HG03280 (cell line): ENCODE measurements around the gene GPN2.

Experiments
- ATAC-seq: cut with Tn5 transposase; IDR thresholded peaks from one replicate; pipeline ENCODE4 v1.9.1; 2021; ENCODE audit warnings: mild to moderate bottlenecking, moderate library complexity; ENCODE audit not compliant: unreplicated experiment

The GPN2 gene

DNA sequence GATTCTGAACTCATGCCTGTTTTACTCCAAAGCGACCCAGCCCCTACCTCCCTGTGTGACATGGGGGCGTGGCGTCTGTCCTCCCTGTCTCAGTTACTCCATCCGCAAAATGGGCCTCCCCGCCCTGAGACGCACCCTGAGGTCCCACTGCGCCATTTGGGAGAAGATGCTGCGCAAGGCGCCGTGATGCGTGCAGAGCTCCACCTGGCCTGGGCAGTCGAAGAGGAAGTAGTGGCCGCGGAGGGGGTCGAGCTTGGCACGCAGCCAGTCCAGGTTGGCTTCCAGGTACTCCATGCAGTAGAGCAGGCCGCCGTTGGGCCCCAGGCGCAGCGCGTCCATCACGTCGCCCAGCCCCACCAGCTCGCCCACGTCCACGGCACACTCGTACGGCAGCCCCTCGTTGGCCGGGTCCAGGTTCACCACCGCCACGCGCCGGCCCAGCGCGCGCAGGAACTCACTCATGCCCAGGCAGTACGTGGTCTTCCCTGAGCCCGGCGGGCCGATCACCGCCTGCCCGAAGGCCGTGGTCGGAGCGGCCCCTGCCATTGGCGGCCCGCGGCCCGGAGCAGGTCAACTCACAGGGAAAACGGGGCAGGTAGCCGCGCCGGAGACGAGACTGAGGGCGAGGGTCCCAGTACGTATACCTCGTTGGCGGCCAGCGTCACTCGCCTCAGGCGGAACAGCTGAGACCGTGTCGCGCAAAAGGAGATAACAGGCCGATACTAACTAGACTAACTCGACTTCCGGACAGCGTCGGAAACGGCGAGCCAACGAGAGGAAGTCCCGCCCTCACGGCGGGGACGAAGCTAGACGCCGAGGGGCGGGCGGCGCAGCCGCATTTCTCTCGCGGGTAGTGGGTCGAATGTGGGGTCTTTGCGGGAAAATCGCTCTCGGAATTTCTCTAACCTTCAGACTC, at the start of gene GPN2:
GPN2 (minus strand) TSS at position 733 of the 916 bp plus-strand sequence; CDS start at position 546, 187 bp downstream.
- peak; percentile 80 for ATAC-seq

DNA sequence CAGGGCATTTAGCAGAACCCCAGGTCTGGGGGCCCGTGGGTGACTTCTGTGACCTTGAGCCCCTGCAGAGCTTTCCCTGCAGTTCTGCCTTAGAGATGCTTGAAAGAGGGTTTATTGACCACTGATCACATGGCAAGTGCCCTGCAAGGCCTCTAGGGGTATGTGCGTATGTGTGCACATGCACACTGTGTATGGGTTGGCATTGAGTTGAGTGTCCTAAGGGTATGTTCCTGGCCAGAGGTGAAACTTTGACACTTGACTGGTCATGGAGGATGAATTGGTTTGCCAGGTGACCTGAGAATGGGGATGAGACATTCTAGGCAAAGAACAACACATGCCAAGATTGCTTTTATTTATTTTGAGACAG, 48.6 kb upstream of the GPN2 start:
- no peak for ATAC-seq

DNA sequence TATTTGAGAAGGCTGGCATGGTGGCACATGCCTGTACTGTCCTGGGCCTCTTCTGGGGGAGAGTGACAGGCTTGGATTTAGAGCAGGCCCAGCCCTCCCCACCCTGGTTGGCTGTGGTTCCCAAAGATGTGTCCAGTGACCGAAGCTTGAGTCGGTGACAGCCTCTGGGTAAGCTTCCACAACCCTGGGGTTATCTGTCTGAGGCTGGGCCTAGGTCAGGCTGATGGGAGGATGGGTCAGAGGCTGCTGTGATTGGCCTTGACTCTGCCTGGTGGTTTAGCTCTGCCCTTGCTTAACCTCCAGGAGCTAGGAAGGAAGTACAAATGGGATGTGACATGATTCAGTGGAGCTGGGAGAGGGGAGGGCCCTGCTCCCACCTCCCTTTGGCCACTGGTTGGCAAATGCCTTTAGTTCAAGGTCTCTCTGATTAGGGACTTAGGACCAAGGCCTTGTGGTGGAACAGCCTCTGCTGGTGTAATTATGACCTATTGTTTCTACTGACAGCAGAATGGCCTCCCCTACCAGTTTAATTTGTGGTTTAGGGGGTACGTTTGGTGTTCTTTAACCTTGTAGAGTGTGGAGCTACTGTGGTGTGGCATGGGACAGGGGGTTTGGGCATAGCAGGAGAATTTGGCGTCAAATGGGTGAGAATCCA, 48.0 kb upstream of the GPN2 start:
- ATAC-seq: no peak

DNA sequence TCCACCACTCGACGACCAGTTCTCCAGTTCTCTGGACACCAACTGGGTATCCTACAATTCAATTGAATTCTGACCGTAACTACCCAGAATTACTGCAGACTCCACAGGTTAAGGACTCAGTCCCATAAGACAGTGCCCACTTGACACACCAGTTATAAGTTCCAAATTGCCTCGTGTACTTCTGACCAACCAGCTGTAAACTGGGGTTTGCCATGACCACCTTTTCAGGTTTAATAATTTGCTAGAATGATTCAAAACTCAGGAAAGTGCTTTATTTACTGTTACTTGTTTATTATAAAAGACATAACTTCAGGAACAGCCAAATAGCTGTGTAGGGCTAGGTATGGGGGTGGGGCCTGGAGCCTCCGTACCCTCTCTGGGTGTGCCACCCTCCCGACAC, 46.7 kb upstream of the GPN2 start:
- ATAC-seq: no peak

DNA sequence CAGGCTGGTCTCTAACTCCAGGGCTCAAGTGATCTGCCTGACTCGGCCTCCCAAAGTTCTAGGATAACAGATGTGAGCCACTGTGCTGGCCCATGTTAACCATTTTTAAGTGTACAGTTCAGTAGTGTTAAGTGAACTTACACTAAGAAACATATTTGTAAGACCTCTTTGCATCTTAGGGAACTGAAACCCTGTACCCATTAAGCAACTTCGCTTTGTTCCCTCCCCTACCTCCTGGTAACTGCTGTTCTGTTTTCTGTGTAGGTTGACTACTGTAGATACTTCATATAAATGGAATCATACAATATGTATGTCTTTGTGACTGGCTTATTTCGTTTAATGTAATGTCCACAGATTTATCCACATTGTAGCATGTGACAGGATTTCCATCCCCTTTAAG, 42.4 kb upstream of the GPN2 start:
- no peak for ATAC-seq

DNA sequence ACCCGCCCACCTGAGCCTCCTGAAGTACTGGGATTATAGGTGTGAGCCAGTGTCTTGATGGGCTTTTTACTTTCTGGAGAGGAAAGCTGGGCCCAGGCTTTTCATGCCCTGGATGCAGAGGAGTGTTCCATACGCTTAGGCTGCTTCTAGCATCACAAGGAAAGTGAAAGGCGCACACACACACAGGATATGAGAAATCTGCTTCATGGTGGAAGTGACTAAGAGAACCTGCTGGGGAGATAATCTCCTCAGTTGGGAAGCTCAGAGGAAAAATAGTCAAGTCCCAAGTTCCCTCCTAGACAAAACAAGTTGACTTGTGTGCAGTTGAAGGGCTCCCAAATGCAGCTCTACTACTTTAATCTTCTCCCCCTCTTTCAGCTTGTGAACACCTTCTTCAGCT, 33.6 kb upstream of the GPN2 start:
- no peak for ATAC-seq

DNA sequence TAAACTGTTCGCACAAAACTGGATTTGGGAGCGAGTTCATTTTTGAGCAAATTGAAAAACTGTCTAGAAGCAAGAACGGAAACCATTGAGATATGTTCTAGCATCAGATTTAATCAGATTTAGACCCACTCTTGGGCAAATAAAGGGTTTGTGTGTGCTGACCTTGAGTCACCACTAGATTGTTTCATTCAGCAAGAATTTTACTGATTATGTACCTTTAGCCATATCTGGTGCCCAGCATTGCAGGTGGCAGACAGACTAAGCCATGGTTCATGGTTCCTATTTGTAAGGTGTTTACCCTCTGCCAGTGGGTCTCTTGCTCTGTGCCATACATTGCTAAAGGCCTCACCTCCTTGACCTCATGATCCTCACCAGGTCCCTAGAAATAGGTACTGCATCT, 32.8 kb upstream of the GPN2 start:
- no peak for ATAC-seq

DNA sequence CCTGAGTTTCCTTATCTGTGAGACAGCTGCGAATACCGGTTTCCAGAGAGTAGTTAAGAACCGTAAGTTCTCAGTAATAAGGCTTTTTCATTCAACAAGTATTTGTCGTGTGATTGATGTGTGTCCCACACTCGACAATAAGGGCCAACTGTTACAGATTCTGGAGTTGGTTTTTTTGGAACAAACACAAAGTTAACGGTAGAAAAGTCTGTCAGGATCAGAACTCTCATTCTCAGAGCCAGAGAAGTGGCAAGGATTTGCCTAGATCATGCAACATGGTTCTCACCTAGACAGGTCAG, 32.3 kb upstream of the GPN2 start:
- ATAC-seq: no peak

DNA sequence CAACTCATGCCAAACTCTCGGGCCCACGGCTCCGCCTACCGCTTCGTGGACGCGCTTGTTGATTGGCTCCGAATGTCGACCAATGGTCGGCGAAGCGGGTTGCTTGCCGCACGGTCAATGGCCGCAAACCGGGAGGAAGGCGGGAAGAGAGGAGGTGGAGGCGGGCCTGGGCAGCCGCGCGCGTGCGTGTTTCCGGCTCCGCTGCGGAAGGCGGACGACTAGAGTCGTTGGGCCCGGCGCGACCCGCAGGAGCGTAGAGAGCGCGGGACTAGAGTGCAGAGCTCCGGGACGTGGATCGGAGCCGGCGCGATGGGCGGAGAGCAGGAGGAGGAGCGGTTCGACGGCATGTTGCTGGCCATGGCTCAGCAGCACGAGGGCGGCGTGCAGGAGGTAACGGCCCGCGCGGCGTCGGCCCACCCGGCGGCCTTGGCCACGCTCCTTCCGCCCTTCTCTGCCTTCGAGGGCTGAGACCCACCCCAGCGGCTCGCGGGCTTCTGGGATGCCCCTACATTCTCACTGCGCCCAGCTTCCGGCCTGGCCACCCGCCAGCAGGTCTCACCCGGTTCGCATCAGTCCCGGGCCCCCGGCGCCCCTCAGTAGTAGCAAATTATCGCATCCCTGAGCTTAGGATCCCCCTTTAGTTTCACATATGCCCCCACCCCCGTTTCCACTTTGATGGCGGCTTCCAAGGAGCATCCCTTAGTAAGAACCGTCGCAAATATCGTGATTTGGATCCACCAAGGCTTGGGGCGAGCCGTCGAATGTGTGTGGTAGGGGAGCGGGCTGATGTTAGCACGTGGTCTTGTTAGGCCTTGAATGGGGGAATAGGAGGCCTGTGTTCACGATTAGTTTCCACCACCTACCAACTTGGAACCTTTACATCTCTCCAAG, 31.7 kb upstream of the GPN2 start, which contains the start of gene NUDC:
NUDC (plus strand) TSS at position 204 of the 891 bp plus-strand sequence; CDS start at position 310, 106 bp downstream.
- peak; percentile 98 for ATAC-seq

DNA sequence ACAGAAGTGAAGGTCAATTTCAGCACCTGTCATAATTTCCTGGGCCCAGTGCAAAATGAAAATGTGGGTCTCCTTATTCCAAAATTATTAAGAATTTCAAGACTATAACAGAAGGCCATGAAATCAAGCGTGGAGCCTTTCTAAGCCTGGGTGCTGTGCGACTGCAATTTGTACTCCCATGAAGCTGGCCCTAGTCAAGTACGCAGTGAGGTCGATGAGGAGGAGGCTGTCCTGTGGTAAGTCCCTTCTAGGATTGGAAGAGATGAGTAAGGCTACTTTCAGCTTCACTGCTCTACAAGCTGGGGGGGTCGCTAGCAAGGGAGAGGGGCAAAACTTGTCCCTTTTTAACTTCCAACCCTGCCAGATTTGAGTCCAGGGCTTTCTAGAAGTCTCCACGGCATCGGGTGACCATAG, 31.1 kb upstream of the GPN2 start:
- peak; percentile 18 for ATAC-seq

DNA sequence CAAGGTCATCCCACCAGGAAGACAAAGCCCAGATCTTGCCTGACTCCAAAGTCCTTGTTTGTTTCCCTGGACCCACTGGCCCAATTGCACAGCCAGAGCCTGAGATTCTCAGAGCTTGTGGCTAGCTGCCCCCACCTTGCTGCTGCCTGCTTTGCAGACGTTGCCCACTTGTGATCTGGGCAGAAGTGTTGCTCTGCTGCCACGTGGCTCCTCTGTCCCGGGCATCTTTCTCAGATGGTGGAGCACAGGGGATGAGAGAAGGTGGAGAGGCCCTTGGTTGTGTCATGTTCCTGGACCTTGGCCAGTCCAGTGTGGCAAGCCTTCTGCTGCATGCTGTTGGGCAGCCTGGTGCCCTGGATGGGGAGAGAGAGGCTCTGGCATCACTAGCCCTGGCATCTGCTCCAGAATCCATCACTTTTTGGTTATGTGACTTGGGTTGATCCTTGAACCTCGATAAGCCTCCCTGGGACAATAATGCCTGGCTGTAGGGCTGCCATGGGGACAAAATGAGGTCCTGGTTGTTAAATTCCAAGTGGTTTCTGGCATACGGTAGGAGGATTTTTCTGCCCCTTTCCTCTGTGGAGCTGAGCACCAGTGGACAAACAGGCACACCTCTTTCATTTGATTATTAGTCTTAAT, 25.2 kb upstream of the GPN2 start:
- ATAC-seq: no peak

DNA sequence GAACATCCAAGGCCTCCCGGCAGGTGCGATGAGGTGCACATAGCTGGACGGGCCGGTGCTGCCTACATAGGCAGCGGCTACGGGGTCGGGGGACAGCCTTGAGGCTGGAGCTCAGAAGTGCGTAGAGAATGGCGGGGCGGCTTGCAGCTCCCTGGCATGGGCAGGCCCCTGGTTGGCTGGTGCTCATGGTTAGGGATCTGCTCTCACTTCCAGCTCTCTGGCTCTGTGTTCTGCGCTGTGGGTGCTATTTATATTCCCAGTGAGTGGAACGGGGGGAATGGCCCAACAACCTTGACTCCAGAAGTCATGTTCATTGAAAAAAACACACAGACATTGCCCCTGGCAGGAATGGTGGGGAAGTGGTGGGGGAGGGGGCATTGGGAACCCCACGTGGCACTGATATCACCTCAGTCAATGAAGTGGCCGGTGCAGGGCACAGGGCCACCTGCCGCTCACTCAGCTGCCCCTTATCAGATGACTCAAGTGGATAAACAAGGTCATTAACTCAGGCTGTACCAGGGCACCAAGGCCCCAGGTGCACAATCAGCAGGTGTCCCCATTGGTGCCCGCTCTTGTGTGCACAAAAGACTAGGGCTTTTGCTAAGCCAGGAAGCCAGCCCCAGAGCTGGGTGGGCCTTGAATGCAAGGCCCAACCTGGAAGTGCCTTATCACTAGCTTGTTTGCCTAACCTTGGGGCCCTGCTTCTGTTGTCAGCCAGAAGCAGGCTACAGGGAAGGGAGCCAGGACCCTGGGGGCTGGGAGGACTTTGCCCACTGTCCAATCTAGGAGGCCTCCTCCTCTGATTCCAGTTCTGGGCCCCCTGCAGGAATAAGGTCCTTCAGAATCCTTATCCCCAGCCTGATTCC, 23.9 kb upstream of the GPN2 start, which contains the start of gene NR0B2:
NR0B2 (minus strand) TSS at position 222 of the 866 bp plus-strand sequence; CDS start at position 187, 35 bp downstream.
- no peak for ATAC-seq

DNA sequence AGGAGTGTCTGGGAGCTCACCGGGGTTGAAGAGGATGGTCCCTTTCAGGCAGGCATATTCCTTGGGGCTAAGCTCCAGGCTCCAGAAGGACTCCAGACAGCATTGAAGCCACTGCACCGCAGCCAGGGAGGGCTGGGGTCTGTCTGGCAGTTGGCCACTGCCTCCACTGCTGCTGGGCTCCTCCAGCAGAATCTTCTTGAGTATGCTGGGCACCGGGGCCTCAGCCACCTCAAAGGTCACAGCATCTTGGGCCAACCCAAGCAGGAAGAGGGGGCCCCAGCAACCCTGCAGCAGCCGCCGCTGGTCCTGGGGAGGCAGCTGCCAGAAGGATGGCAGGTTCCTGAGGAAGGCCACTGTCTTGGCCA, 23.3 kb upstream of the GPN2 start:
- no peak for ATAC-seq

DNA sequence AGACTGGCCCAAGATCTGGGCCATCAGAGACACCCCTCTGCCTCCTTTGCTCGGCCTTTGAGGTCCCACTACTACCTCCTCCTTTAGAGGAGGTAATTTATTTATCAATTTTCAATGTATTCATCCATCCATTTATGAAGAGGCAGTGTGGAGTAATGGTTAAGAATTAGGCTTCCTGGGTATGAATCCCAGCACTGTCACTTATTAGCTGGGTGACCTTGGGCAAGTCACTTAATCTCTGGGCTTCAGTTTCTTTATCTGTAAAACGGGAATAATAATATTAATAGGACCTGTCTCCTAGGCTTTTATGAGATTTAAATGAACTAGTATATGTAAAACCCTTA, 22.0 kb upstream of the GPN2 start:
- no peak for ATAC-seq

DNA sequence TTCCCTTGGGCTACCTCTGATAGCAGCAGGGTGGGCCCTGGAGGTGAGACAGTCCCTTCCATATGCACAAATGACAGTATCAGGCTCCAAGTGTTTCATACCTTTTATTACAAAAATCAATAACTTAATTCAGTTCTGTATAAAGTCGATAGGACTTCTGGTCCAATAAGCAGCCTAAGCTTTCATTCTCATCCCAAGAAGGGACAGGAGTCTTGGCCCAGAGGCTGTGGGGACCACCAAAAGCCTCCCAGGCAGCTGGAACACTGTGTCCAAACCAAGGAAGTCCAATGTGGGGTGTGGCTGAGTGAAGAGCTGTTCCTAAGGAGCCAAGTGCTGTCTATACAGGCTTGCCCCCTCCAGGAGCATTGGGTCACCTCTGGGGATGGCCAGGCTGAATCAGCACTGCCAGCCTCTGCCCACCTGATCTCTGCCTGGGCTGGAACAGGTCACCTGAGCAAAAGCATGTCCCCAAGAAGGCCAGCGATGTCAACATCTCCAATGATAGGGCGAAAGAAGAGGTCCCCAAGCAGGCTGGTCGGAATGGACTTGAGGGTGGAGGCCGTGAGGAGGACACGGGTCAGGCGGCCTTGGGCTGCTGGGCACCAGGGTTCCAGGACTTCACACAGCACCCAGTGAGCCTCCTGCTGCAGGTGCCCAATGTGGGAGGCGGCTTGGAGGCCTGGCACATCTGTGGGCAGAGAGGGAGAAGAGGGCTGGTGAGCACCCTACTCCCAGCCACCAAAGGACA, 21.5 kb upstream of the GPN2 start:
- no peak for ATAC-seq

DNA sequence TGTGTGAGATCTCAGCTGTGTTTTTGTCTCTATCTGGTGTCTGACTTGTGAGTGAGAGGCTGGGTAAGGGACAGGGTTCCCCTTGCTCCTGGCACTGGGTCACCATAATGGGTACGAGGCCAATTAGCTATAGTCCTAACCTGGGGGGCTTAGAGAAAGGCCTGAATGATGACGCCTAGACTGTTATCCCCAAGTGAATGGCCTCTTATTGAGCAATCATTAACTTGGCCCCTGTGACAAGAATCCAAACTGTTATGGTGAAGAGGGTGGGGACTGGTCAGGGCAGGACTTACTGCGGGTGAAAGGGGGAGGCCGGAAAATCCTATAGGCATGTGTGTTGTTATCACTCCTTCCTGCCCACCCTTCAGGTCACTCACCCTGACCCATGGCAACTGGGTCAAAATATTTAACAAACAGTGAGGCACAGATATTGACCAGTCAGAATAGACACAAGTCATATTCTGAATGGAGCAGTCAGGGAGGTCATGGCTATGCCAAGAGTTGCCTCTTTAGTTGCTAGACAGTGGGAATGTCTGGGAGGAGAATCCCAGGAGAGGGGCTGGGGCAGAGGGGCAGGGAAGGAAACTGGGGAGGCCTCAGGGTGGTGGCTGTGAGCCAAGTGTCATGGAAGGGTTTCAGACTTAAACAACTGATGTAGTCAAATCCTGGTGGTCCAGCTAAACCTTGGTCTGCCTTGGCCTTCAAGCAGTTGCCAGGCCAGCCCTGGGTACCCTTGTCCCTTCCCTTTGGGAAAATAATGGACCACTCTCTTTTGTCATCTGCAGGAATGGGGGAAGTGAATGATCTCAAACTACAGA, 20.5 kb upstream of the GPN2 start:
- ATAC-seq: no peak

DNA sequence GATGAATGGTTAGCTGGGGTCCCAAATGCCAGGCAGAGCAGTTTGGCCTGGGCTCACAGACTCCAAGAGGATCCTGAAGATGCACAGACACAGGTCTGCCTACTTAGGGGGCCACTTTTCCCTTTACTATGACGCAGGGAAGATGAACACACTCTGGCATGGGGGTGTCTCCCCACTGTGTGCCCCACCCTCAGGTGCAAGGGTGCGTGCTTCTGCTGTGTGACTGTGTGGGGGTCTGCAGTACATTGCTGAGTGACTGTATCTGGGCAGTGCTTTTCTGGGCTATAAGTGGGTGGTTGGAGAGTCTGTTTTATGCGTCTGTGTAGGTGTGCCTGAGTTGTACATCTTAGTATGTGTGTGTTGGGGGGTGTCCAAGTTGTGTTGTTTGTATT, 19.9 kb upstream of the GPN2 start:
- no peak for ATAC-seq

DNA sequence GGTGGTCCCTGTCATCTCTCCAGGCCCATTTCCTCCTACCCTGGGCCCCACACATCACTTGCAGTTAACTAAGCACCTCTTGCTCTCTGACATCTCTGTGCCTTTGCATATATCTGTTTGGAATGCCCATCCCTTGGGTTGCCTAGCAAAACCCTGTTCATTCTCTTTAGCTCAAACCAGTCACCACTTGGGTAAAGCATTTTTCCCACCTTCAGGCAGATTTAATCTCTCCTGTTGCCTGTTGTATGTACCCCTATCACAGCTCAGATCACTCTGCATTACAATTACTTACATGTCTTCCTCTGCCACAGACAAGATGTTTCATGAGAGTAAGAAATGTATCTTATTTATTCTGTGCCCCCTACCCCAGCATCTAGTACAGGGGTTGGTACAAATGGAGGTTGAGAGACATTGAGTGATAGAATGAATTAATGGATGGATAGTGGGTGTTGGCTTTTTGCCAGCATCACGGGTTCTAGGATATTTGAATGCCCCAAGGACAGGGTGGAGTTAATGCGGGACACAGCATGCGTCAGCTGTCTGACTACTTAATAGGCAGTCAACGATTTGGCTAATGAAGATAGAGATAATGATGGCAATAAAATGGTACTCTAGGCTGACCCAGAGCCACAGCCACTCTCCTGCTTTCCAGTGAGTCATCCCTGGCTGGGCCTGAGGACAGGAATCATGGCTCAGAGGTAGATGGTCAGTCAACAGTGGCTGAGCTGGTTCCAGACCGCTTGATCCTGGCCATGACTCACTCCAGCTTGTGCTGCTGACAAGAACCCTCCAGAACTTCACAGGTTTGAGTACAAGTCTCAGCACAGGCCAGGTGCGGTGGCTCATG, 17.2 kb upstream of the GPN2 start:
- ATAC-seq: no peak
